MG63 (cell line): ENCODE measurements around the gene PCDHGB1. TPM values are rescaled to one million over a fixed set of nuclear protein-coding genes. Genes with fewer than 3 reads are reported as not detected.
"Not testable (repeated sequence)": the region's sequence is repeated elsewhere in the genome, so short reads cannot be mapped to it uniquely, and the experiment has no call there.

ENCODE experiments used
- DNase-seq: peaks from one replicate; pipeline ENCODE4 v3.0.0-alpha.2; 2020
- H3K27me3 ChIP-seq: fragments of 250-450 bp; sonication (Bioruptor Pico); 2 replicates; pipeline ENCODE4 v1.5.1; 2020; ENCODE audit warnings: mild to moderate bottlenecking, moderate library complexity
- H3K36me3 ChIP-seq: fragments of 250-450 bp; sonication (Bioruptor Pico); 2 replicates; pipeline ENCODE4 v1.5.1; 2020; ENCODE audit warnings: mild to moderate bottlenecking, moderate library complexity
- H3K4me3 ChIP-seq: fragments of 250-450 bp; sonication (Bioruptor Pico); 2 replicates; pipeline ENCODE4 v1.5.1; 2020; ENCODE audit warnings: mild to moderate bottlenecking, moderate library complexity
- H3K9me3 ChIP-seq: fragments of 250-450 bp; sonication (Bioruptor Pico); 2 replicates; pipeline ENCODE4 v1.5.1; 2020; ENCODE audit warnings: mild to moderate bottlenecking, moderate library complexity
- total RNA-seq: library from RNA; depleted of rRNA; stranded (reverse); fragments of >200 nt; shearing (Covaris generic); gene quantifications from 2 replicates; pipeline ENCODE4 v1.2.3, GENCODE V29; 2014; ENCODE audit warnings: low replicate concordance

The PCDHGB1 gene
- total RNA-seq, 1 experiment from 2014 or later: 1.3 TPM

DNA sequence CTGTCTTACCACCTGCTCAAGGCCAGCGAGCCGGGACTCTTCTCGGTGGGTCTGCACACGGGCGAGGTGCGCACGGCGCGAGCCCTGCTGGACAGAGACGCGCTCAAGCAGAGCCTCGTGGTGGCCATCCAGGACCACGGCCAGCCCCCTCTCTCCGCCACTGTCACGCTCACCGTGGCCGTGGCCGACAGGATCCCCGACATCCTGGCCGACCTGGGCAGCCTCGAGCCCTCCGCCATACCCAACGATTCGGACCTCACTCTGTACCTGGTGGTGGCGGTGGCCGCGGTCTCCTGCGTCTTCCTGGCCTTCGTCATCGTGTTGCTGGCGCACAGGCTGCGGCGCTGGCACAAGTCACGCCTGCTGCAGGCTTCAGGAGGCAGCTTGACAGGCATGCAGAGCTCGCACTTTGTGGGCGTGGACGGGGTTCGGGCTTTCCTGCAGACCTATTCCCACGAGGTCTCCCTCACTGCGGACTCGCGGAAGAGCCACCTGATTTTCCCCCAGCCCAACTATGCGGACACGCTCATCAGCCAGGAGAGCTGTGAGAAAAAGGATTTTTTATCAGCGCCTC lies 9.0 kb upstream of the PCDHGB1 start:
- H3K36me3 ChIP-seq, DNase-seq, H3K27me3 ChIP-seq, H3K9me3 ChIP-seq, H3K4me3 ChIP-seq: not testable (repeated sequence)

DNA sequence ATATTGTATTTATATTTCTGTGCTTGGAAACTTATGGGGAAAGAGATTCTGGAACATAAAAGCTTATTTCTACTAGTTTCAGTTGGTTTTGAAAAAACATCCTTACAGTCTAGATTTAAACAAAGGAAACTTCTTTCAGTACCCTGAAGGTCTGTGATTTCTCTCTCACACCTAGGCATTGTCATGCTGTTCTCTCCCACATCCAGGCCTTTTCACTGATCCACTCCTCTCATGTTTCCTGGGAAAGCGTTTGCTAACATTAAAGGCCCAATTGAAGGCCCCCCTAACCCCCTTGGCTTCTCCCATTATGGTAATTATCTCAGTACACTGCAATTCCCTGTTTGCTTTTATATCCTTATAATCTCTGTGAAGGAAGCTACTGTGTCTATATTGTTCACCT lies 7.1 kb upstream of the PCDHGB1 start:
- Histone ChIP-seq H3K9me3 (peaks cover 2% of the 10 kb centered on the region), H3K27me3 (no peaks in the 10 kb centered on the region), H3K36me3 (no peaks in the 10 kb centered on the region), H3K4me3 (no peak overlapping the region)
- no peak for DNase-seq

- no peaks in the 10 kb centered on the region; the same call in 1 of the 2 replicates for H3K27me3 ChIP-seq
- no peaks in the 10 kb centered on the region for H3K36me3 ChIP-seq
- no peak for DNase-seq
- H3K4me3 ChIP-seq: no peak within 1 kb of the TSS
- peaks cover 2% of the 10 kb centered on the region for H3K9me3 ChIP-seq
Observed at GRCh38 chr5:141343242-141343952, 6.5 kb upstream of the PCDHGB1 start, which contains the start of gene PCDHGA3. PCDHGA3 (plus strand) TSS chr5:141343829; CDS start chr5:141344034, 205 bp downstream.

GRCh38 chr5:141343953-141344463 lies 5.9 kb upstream of the PCDHGB1 start:
- no peak for DNase-seq
- Histone ChIP-seq H3K4me3 (no peak overlapping the region), H3K9me3 (peaks cover 2% of the 10 kb centered on the region), H3K27me3 (no peaks in the 10 kb centered on the region; the same call in 1 of the 2 replicates), H3K36me3 (no peaks in the 10 kb centered on the region)

DNA sequence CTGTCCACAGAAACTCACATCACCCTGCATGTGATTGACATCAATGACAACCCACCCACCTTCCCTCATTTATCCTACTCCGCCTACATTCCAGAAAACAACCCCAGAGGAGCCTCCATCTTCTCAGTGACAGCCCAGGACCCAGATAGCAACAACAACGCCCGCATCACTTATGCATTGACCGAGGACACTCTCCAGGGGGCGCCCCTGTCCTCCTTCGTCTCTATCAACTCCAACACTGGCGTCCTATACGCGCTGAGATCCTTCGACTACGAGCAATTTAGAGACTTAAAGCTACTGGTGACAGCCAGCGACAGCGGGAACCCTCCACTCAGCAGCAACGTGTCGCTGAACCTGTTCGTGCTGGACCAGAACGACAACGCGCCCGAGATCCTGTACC lies 4.6 kb upstream of the PCDHGB1 start:
- Histone ChIP-seq H3K9me3 (peaks cover 2% of the 10 kb centered on the region), H3K36me3 (no peaks in the 10 kb centered on the region), H3K4me3 (no peak overlapping the region), H3K27me3 (no peaks in the 10 kb centered on the region; the same call in 1 of the 2 replicates)
- no peak for DNase-seq

DNA sequence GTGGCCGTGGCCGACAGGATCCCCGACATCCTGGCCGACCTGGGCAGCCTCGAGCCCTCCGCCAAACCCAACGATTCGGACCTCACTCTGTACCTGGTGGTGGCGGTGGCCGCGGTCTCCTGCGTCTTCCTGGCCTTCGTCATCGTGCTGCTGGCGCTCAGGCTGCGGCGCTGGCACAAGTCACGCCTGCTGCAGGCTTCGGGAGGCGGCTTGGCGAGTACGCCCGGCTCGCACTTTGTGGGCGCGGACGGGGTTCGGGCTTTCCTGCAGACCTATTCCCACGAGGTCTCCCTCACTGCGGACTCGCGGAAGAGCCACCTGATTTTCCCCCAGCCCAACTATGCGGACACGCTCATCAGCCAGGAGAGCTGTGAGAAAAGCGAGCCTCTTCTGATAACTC lies 3.9 kb upstream of the PCDHGB1 start:
- H3K4me3 ChIP-seq, DNase-seq, H3K27me3 ChIP-seq, H3K9me3 ChIP-seq, H3K36me3 ChIP-seq: not testable (repeated sequence)

DNA sequence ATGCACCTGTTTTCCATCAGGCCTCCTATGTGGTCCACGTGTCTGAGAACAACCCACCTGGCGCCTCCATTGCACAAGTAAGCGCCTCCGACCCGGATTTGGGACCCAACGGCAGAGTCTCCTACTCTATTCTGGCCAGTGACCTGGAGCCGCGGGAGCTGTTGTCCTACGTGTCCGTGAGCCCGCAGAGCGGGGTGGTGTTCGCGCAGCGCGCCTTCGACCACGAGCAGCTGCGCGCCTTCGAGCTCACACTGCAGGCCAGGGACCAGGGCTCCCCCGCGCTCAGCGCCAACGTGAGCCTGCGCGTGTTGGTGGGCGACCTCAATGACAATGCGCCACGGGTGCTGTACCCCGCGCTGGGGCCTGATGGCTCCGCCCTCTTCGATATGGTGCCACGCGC lies 1.7 kb downstream of the PCDHGB1 start:
- peaks cover 5% of the 10 kb centered on the region; the same call in 1 of the 2 replicates for H3K9me3 ChIP-seq
- DNase-seq: no peak
- no peaks in the 10 kb centered on the region; the same call in 1 of the 2 replicates for H3K27me3 ChIP-seq
- H3K36me3 ChIP-seq: no peaks in the 10 kb centered on the region
- no peak overlapping the region for H3K4me3 ChIP-seq

DNA sequence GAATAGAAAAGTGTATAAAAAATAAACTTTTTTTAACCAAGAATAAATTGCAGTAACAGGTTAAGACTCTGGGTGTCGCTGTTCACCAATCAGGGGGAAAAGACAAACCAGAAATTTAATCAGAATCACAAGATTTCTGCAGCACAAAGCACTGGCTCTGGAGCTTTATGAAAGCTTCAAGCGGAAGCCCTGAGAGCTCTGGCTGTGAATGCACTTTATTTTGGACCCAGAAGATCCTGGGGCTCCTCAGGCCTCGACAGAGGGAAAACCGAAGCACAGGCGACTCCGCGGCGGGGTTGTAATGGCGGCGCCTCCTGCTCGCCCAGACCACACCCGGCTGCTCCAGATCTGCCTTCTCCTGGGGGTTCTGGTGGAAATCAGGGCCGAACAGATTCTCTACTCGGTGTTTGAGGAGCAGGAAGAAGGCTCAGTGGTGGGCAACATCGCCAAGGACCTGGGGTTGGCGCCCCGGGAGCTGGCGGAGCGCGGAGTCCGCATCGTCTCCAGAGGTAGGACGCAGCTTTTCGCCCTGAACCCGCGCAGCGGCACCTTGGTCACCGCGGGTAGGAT lies 5.1 kb downstream of the PCDHGB1 start, which contains the start of gene PCDHGA4:
TSS of gene PCDHGA4 (plus strand) at position 122 of the 570 bp plus-strand sequence. CDS start at position 209, 87 bp downstream.
- H3K9me3 ChIP-seq: peaks cover 5% of the 10 kb centered on the region; the same call in 1 of the 2 replicates
- no peak for DNase-seq
- H3K4me3 ChIP-seq: no peak within 1 kb of the TSS
- no peaks in the 10 kb centered on the region for H3K27me3 ChIP-seq
- no peaks in the 10 kb centered on the region for H3K36me3 ChIP-seq

- H3K36me3 ChIP-seq: no peaks in the 10 kb centered on the region
- peaks cover 8% of the 10 kb centered on the region for H3K9me3 ChIP-seq
- no peak for DNase-seq
- no peak overlapping the region for H3K4me3 ChIP-seq
- H3K27me3 ChIP-seq: no peaks in the 10 kb centered on the region
Observed at GRCh38 chr5:141355641-141356040, 5.7 kb downstream of the PCDHGB1 start.

- DNase-seq: no peak
- H3K4me3 ChIP-seq: no peak overlapping the region
- no peaks in the 10 kb centered on the region for H3K27me3 ChIP-seq
- H3K9me3 ChIP-seq: peaks cover 10% of the 10 kb centered on the region
- no peaks in the 10 kb centered on the region for H3K36me3 ChIP-seq
Observed at GRCh38 chr5:141356133-141356532, 6.2 kb downstream of the PCDHGB1 start.

- peaks cover 10% of the 10 kb centered on the region for H3K9me3 ChIP-seq
- DNase-seq: no peak
- no peak overlapping the region for H3K4me3 ChIP-seq
- no peaks in the 10 kb centered on the region for H3K36me3 ChIP-seq
- H3K27me3 ChIP-seq: no peaks in the 10 kb centered on the region
Observed at GRCh38 chr5:141356950-141357349, 7.1 kb downstream of the PCDHGB1 start.

DNA sequence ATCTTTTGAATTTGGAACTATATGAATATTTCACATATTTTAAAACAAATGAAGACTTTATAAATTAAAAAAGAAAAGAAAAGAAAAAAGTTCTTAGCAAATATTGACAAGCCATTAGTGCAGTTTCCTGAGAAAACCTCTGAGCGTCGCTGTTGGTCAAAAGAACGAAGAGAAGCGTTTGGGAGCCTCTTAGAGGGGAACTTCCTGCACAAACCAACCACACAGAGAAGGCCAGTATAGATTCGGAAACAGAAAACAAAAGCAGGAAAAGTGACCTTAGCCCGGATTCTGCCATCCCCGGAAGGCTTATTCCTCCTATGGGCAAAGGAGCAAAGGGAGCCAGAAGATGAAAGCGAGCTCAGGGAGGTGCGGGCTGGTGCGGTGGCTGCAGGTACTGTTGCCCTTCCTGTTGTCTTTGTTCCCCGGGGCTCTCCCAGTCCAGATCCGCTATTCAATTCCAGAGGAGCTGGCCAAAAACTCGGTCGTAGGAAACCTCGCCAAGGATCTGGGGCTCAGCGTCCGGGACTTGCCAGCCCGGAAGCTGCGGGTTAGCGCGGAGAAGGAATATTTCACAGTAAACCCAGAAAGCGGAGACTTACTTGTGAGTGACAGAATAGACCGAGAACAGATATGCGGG lies 10.0 kb downstream of the PCDHGB1 start, which contains the start of gene PCDHGB2:
TSS of gene PCDHGB2 (plus strand) at position 205 of the 637 bp plus-strand sequence. CDS start at position 347, 142 bp downstream.
- Histone ChIP-seq H3K27me3 (no peaks in the 10 kb centered on the region), H3K36me3 (no peaks in the 10 kb centered on the region), H3K9me3 (peaks cover 16% of the 10 kb centered on the region), H3K4me3 (peak within 1 kb of the TSS; percentile 42)
- peak; percentile 49 for DNase-seq

DNA sequence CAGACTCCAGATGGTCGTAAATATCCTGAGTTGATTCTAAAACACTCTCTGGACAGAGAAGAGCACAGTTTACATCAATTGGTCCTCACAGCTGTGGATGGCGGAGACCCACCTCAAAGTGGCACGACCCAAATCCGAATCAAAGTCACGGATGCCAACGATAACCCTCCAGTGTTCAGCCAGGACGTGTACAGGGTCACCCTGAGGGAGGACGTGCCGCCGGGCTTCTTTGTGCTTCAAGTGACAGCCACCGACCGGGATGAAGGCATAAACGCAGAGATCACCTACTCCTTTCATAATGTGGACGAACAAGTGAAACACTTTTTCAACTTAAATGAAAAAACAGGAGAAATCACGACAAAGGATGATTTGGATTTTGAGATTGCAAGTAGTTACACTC lies 10.8 kb downstream of the PCDHGB1 start:
- Histone ChIP-seq H3K4me3 (no peak overlapping the region), H3K36me3 (no peaks in the 10 kb centered on the region), H3K9me3 (peaks cover 22% of the 10 kb centered on the region), H3K27me3 (no peaks in the 10 kb centered on the region)
- no peak for DNase-seq

DNA sequence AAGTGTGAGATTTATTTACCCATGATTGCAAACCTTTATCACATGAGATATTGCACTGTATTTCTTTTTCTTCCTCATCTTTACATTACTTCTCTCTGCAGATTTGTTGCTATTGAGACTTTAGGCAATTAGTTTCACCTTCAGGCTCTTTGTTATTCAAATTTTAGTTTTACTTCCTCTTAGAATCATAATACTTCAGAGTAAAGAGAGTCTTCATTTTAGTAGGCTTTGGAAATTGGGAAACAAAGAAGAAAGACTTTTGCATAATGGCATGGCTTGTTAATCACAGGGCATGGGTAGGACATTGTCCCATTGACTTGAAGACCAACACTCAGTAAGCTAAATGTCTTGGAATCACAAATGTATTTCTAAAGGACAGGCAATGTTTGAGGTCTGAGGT lies 12.8 kb downstream of the PCDHGB1 start:
- H3K4me3 ChIP-seq: no peak overlapping the region
- no peaks in the 10 kb centered on the region; the same call in 1 of the 2 replicates for H3K36me3 ChIP-seq
- H3K27me3 ChIP-seq: no peaks in the 10 kb centered on the region
- DNase-seq: no peak
- H3K9me3 ChIP-seq: peaks cover 31% of the 10 kb centered on the region

DNA sequence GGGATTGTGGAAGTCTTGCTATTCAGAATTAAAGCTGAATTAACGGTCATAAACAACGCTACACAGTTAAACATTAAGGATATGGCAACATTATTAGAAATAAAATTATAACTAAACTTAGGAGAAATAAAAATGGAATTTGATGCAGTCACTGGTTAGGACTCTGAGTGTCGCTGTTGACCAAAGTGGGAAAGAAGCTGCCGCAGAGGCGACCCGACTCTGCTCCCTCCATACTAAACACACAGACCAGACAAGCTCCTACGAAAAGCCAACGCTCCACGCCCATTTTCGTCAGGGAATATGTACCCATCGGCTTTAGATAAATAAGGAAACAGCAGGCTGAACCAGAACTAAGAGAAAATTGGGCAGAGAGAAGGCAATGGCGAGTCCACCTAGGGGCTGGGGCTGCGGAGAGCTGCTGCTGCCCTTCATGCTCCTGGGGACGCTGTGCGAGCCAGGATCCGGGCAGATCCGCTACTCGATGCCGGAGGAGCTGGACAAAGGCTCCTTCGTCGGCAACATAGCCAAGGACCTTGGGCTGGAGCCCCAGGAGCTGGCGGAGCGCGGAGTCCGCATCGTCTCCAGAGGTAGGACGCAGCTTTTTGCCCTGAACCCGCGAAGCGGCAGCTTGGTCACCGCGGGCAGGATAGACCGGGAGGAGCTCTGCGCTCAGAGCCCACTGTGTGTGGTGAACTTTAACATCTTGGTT lies 14.2 kb downstream of the PCDHGB1 start, which contains the start of gene PCDHGA5:
TSS of gene PCDHGA5 (plus strand) at position 211 of the 709 bp plus-strand sequence. CDS start at position 380, 169 bp downstream.
- no peaks in the 10 kb centered on the region for H3K27me3 ChIP-seq
- DNase-seq: no peak
- peaks cover 35% of the 10 kb centered on the region for H3K9me3 ChIP-seq
- no peaks in the 10 kb centered on the region; the same call in 1 of the 2 replicates for H3K36me3 ChIP-seq
- no peak within 1 kb of the TSS for H3K4me3 ChIP-seq
